IgD-negative memory B cell (primary cell): ENCODE data around the gene PPIE. TPM values are rescaled to one million over a fixed set of nuclear protein-coding genes. Genes with fewer than 3 reads are reported as not detected.
"Not testable (repeated sequence)": the region's sequence is repeated elsewhere in the genome, so short reads cannot be mapped to it uniquely, and the experiment has no call there.

Source experiments
- H3K27ac Mint-ChIP-seq, 3 donors: one replicate each; pipeline ENCODE4 v1.8.0; 2020 to 2022; ENCODE audit warnings: mild to moderate bottlenecking in 3 of 3, mixed read lengths in 3 of 3, moderate library complexity in 1 of 3
- H3K27me3 Mint-ChIP-seq: one replicate; pipeline ENCODE4 v1.8.0; 2021; ENCODE audit warnings: mixed read lengths
- H3K36me3 Mint-ChIP-seq: one replicate; pipeline ENCODE4 v1.8.0; 2020; ENCODE audit warnings: mild to moderate bottlenecking, mixed read lengths
- H3K4me1 Mint-ChIP-seq, 3 donors: one replicate each; pipeline ENCODE4 v1.8.0; 2020 to 2022; ENCODE audit warnings: mixed read lengths in 3 of 3, mild to moderate bottlenecking in 1 of 3
- H3K4me3 Mint-ChIP-seq, 4 donors: one replicate each; pipeline ENCODE4 v1.8.0; 2020 to 2022; ENCODE audit warnings: mild to moderate bottlenecking in 4 of 4, mixed read lengths in 4 of 4, moderate library complexity in 3 of 4
- H3K9me3 Mint-ChIP-seq, 3 donors: one replicate each; pipeline ENCODE4 v1.8.0; 2020 to 2021; ENCODE audit warnings: mixed read lengths in 3 of 3, mild to moderate bottlenecking in 1 of 3
- polyA plus RNA-seq: library from polyadenylated mRNA; unstranded; fragments of 300-500 nt; fragmentation: Illumina TruSeq; gene quantifications from one replicate; pipeline ENCODE4 v1.2.3, GENCODE V29; 2021

Gene PPIE
- polyA plus RNA-seq, 1 donor from 2014 or later = 83.7 TPM

DNA sequence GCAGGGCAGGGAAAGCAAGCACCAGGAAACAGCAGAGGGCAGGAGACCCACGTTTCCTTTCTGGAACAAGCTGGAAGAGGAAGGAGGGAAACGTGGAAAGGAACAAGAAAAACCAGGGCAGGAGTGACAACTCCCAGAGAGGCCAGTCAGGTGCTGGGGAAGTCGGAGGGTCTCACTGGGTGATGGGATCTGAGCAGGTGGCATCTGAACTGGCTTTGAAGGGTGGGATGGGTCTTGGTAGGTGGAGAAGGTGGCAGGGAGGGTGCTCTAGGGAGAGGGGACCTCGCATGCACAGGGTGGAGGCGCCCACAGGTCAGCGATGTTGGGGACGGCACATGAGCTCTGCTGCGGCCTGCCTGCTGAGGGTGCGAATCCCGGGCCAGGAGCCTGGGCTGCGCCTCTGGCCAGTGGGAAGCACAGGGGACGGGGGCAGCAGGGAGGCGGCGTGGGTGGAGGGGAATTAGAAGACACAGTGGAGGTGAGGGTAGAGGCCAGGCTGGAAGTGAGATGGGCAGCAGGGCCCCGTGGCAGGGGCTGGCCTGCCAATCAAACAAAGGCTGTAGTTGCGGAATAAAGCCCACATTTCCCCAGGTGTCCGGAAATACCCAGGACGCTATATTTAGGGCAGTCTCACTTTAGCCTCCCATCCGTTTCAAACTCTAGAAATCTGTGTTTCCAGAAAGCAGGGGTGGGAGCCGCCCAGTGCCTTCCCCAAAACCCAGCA lies 37.2 kb downstream of the PPIE start:
- H3K27me3 Mint-ChIP-seq, H3K9me3 Mint-ChIP-seq, H3K36me3 Mint-ChIP-seq: not testable (repeated sequence)
- Mint-ChIP-seq H3K4me3 (peak overlapping the region in 3 of 4 donors; percentile 44 to 82 (median 71)), H3K4me1 (peaks cover 0 to 22% (median 4%) of the 10 kb centered on the region in 3 donors), H3K27ac (peak overlapping the region in 2 of 3 donors; percentile 71 to 89)

- Mint-ChIP-seq H3K36me3 (peaks cover under 1% of the 10 kb centered on the region), H3K4me1 (peaks cover 0 to 24% (median 4%) of the 10 kb centered on the region in 3 donors), H3K9me3 (no peaks in the 10 kb centered on the region), H3K27me3 (peaks cover 2% of the 10 kb centered on the region), H3K4me3 (peak overlapping the region in 3 of 4 donors; percentile 44 to 82 (median 63)), H3K27ac (peak overlapping the region in 2 of 3 donors; percentile 71 to 89)
These were observed 37.7 kb downstream of the PPIE start for GRCh38 chr1:39776400-39776713.

GRCh38 chr1:39776886-39777285 lies 38.2 kb downstream of the PPIE start:
- Mint-ChIP-seq H3K9me3 (no peaks in the 10 kb centered on the region), H3K27me3 (peaks cover 2% of the 10 kb centered on the region), H3K4me3 (peak overlapping the region in 3 of 4 donors; percentile 32 to 82 (median 63)), H3K27ac (peak overlapping the region in 2 of 3 donors; percentile 68 to 71), H3K4me1 (peaks cover 0 to 24% (median 4%) of the 10 kb centered on the region in 3 donors), H3K36me3 (peaks cover 3% of the 10 kb centered on the region)

- peaks cover 0 to 24% (median 4%) of the 10 kb centered on the region in 3 donors for H3K4me1 Mint-ChIP-seq
- peaks cover 2% of the 10 kb centered on the region for H3K27me3 Mint-ChIP-seq
- peak overlapping the region in 1 of 4 donors; percentile 54 for H3K4me3 Mint-ChIP-seq
- H3K36me3 Mint-ChIP-seq = peaks cover 3% of the 10 kb centered on the region
- H3K9me3 Mint-ChIP-seq = no peaks in the 10 kb centered on the region
- peak overlapping the region in 1 of 3 donors; percentile 71 for H3K27ac Mint-ChIP-seq
These were observed 38.6 kb downstream of the PPIE start for GRCh38 chr1:39777306-39777705.

DNA sequence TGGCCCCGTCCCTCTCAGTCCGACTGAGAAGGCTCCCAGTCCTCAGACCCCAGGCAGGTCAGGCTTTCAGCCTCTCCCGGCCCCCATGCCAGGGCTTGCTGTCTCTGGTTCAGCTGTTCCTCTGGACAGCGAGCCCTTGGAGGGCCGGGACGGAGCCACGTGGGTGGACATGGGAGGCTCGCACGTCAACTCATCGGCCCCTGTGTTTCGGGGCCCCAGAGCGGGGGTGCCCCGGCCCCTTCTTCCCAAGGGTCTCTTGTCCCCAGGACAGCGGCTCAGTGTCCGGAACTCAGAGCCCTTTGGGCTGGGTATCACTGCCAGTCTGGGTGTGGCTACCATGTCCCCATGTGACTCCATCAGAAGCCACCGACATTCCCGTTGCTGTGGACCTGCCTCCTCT lies 39.2 kb downstream of the PPIE start:
- not testable (repeated sequence) for H3K9me3 Mint-ChIP-seq, H3K4me3 Mint-ChIP-seq, H3K27ac Mint-ChIP-seq, H3K36me3 Mint-ChIP-seq, H3K27me3 Mint-ChIP-seq
- H3K4me1 Mint-ChIP-seq = peaks cover 0 to 24% (median 4%) of the 10 kb centered on the region in 3 donors

DNA sequence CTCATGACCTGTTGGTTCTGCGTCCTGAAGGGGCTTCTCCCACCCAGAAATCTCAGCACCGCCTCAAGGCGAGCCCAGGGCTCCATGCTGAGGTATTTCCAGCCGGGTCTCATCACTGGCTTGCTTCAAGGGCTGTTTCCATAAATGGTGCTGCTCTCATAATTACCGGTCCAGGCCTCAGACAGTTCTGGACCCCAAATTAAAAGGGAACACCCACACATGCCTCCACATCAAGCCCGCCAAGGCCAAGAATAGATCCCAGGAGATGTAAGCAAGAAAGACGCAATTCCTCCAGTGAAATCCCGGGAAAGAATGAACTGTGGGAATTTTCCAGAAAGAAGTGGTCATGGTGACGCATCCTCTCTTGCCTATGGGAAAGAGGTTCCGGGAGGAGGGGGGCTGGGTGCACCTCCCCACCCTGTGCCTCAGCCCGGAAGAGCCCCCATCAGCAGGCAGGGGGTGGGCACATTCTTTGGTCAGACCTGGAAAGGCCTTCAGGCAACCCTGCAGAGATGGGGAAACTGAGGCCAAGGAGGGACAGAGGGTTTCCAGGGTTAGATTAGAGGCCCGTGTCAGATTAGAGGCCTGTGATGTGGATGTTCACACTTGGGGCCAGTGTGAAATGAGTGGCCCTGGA lies 39.9 kb downstream of the PPIE start:
- Mint-ChIP-seq H3K4me1 (peaks cover 0 to 24% (median 4%) of the 10 kb centered on the region in 3 donors), H3K4me3 (peak overlapping the region in 1 of 4 donors; percentile 12), H3K27ac (peak overlapping the region in 1 of 3 donors; percentile 82)
- H3K9me3 Mint-ChIP-seq, H3K27me3 Mint-ChIP-seq, H3K36me3 Mint-ChIP-seq: not testable (repeated sequence)

- Mint-ChIP-seq H3K9me3 (no peaks in the 10 kb centered on the region), H3K27me3 (peaks cover 2% of the 10 kb centered on the region), H3K27ac (peak overlapping the region in 2 of 3 donors; percentile 71 to 82), H3K36me3 (peaks cover 3% of the 10 kb centered on the region), H3K4me3 (no peak overlapping the region), H3K4me1 (peaks cover 0 to 24% (median 4%) of the 10 kb centered on the region in 3 donors)
These were observed 40.5 kb downstream of the PPIE start for GRCh38 chr1:39779137-39779536.

- Mint-ChIP-seq H3K4me3 (no peak overlapping the region), H3K36me3 (peaks cover 3% of the 10 kb centered on the region), H3K9me3 (no peaks in the 10 kb centered on the region), H3K27me3 (peaks cover 2% of the 10 kb centered on the region), H3K4me1 (peaks cover 0 to 24% (median 4%) of the 10 kb centered on the region in 3 donors), H3K27ac (peak overlapping the region in 1 of 3 donors; percentile 54)
These were observed 41.1 kb downstream of the PPIE start for GRCh38 chr1:39779821-39780220.

DNA sequence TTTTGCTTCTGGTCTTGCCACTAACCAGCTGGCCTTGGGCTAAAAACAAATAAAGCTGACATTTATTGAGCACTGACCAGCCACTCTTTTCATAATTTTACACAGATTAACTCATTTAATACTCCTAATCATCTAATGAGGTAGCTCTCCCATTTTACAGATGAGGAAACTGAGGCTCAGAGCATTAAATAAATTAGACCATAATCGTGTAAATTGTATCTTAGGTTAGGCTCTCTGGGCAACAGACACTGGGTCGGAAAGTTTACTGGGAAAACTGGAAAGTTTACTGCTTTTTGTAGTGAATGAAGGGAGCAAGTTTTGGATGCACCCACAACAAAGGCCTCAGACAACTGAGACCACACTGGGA lies 42.6 kb downstream of the PPIE start:
- Mint-ChIP-seq H3K27me3 (peaks cover 1% of the 10 kb centered on the region), H3K4me1 (peaks cover 0 to 27% (median 1%) of the 10 kb centered on the region in 3 donors), H3K9me3 (no peaks in the 10 kb centered on the region), H3K27ac (peak overlapping the region in 1 of 3 donors; percentile 31), H3K4me3 (peak overlapping the region in 1 of 4 donors; percentile 20), H3K36me3 (peaks cover 3% of the 10 kb centered on the region)

DNA sequence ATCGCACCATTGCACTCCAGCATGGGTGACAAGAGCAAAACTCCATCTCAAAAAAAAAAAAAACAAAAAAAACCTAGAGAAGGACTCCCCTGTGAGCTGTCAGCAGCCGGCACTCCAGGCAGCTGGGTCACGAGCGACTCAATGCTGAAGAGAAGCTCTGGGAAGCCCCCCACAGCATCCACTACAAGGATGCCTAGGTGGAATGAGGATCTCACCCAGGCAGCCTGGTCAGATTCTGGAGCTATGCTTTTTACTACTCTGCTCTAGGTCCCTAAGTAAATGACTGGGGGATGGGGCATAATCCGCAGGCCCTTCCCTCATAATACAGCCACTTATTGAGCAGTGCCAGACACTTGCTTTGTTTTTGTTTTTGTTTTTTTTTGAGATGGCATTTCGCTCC lies 43.4 kb downstream of the PPIE start:
- Mint-ChIP-seq H3K4me1 (peaks cover 0 to 26% (median 0%) of the 10 kb centered on the region in 3 donors), H3K27ac (no peak overlapping the region), H3K9me3 (no peaks in the 10 kb centered on the region), H3K4me3 (no peak overlapping the region), H3K36me3 (peaks cover 3% of the 10 kb centered on the region), H3K27me3 (no peaks in the 10 kb centered on the region)

DNA sequence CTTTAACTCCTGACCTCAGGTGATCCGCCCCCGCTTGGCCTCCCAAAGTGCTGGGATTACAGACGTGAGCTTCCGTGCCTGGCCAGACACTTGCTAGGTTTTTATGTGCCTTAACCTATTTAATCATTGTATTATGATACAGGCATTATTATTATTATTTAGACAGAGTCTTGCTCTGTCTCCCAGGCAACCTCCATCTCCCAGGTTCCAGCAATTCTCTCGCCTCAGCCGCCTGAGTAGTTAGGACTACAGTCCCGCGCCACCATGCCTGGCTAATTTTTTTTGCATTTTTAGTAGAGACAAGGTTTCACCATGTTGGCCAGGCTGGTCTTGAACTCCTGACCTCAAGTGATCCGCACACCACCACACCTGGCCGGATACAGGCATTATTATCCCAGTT lies 44.0 kb downstream of the PPIE start:
- H3K4me3 Mint-ChIP-seq = peak overlapping the region in 1 of 4 donors; percentile 49
- not testable (repeated sequence) for H3K27me3 Mint-ChIP-seq, H3K9me3 Mint-ChIP-seq, H3K27ac Mint-ChIP-seq, H3K36me3 Mint-ChIP-seq
- H3K4me1 Mint-ChIP-seq = peaks cover 0 to 25% (median 0%) of the 10 kb centered on the region in 3 donors

DNA sequence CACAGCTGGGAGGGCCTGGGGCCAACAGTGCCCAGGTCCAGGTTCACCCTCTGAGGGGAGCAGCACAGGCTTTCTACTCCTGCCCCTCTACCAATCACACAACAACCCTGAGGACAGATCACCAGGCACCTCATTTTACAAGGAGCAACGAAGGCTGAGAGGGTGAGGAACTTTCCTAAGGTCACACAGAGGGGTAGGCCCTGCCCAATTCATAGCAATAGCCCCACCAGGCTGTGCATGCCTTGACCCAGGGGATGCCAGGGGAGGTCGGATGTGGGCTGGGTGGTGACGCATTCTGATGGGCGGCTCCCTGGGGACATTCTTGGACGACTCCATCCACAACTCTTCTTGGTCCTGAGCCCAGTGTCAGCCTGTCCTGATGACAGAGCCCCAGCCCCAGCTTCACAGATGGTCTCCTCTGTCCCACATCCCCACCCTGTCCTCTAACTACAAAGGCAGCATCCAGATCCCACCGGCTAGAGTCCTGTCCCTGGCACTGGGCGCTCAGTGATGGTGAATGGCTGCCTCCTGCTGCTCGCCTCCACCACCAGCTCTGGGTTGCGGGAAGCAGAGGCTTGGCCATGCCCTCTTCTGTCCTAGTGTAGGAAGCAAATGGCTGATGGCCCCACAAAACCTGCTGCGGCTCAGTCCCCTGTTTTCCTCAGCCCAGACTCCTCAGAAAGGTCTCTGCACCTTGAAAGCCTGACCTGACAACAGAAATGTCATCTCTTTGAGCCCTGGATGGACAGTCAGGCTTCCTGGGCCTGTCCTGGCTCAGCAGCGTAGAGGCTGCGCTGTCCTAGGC lies 47.8 kb downstream of the PPIE start:
- peak overlapping the region; percentile 2 to 65 (median 64) for H3K27ac Mint-ChIP-seq
- not testable (repeated sequence) for H3K9me3 Mint-ChIP-seq, H3K36me3 Mint-ChIP-seq, H3K27me3 Mint-ChIP-seq
- peaks cover 0 to 27% (median 7%) of the 10 kb centered on the region in 3 donors for H3K4me1 Mint-ChIP-seq
- H3K4me3 Mint-ChIP-seq = peak overlapping the region; percentile 76 to 87 (median 82)

- Mint-ChIP-seq H3K4me1 (peaks cover 0 to 29% (median 8%) of the 10 kb centered on the region in 3 donors), H3K4me3 (peak overlapping the region; percentile 76 to 87 (median 82)), H3K27ac (peak overlapping the region; percentile 54 to 84 (median 71))
- not testable (repeated sequence) for H3K9me3 Mint-ChIP-seq, H3K36me3 Mint-ChIP-seq, H3K27me3 Mint-ChIP-seq
These were observed 48.4 kb downstream of the PPIE start for GRCh38 chr1:39787108-39787375.

- Mint-ChIP-seq H3K4me1 (peaks cover under 1 to 32% (median 10%) of the 10 kb centered on the region in 3 donors), H3K9me3 (no peaks in the 10 kb centered on the region), H3K4me3 (peak overlapping the region; percentile 76 to 87 (median 82)), H3K36me3 (no peaks in the 10 kb centered on the region), H3K27me3 (peaks cover 3% of the 10 kb centered on the region), H3K27ac (peak overlapping the region; percentile 54 to 84 (median 71))
These were observed 48.8 kb downstream of the PPIE start for GRCh38 chr1:39787468-39787867.

- not testable (repeated sequence) for H3K9me3 Mint-ChIP-seq, H3K36me3 Mint-ChIP-seq, H3K27ac Mint-ChIP-seq, H3K27me3 Mint-ChIP-seq
- Mint-ChIP-seq H3K4me3 (peak overlapping the region; percentile 76 to 87 (median 82)), H3K4me1 (peaks cover 5 to 37% (median 13%) of the 10 kb centered on the region in 3 donors)
These were observed 49.3 kb downstream of the PPIE start for GRCh38 chr1:39787964-39788363.
